Activated naive CD4-positive, alpha-beta T cell treated with anti-CD3 and anti-CD28 coated beads for 36 hours (primary cell): ENCODE data around the gene CPA2. TPM values are rescaled to one million over a fixed set of nuclear protein-coding genes. Genes with fewer than 3 reads are reported as not detected.
"Not testable (repeated sequence)": the region's sequence is repeated elsewhere in the genome, so short reads cannot be mapped to it uniquely, and the experiment has no call there.

ENCODE experiments used
- CTCF ChIA-PET: fragments of 350-600 bp; sonication (Branson Sonifier 250); formaldehyde crosslinking; loops from one replicate; lab custom pipeline; 2021; ENCODE audit warnings: antibody characterized with exemption; lab: Charles Lee
- DNase-seq: peaks from one replicate; pipeline ENCODE4 v3.0.0-alpha.2; 2020
- H3K27ac Mint-ChIP-seq: one replicate; pipeline ENCODE4 v1.8.0; 2021; ENCODE audit warnings: mild to moderate bottlenecking, mixed read lengths
- H3K27me3 Mint-ChIP-seq: one replicate; pipeline ENCODE4 v1.8.0; 2021; ENCODE audit warnings: low read depth, mixed read lengths
- H3K36me3 Mint-ChIP-seq: one replicate; pipeline ENCODE4 v1.8.0; 2021; ENCODE audit warnings: low read depth, mixed read lengths
- H3K4me1 Mint-ChIP-seq: one replicate; pipeline ENCODE4 v1.8.0; 2021; ENCODE audit warnings: low read depth, mixed read lengths
- H3K4me3 Mint-ChIP-seq: one replicate; pipeline ENCODE4 v1.8.0; 2021; ENCODE audit warnings: mild to moderate bottlenecking, moderate library complexity, mixed read lengths
- H3K9me3 Mint-ChIP-seq: one replicate; pipeline ENCODE4 v1.8.0; 2021; ENCODE audit warnings: mixed read lengths
- intact Hi-C: fragments of 100-400 bp; cut with micrococcal nuclease; formaldehyde crosslinking; loops from one replicate; pipeline ENCODE4 v1.15.1; 2023
- total RNA-seq, 2 experiments: library from RNA; stranded (reverse); gene quantifications; one replicate each; pipeline ENCODE4 v1.2.3, GENCODE V29; 2021

Gene CPA2
- not detected for total RNA-seq

DNA sequence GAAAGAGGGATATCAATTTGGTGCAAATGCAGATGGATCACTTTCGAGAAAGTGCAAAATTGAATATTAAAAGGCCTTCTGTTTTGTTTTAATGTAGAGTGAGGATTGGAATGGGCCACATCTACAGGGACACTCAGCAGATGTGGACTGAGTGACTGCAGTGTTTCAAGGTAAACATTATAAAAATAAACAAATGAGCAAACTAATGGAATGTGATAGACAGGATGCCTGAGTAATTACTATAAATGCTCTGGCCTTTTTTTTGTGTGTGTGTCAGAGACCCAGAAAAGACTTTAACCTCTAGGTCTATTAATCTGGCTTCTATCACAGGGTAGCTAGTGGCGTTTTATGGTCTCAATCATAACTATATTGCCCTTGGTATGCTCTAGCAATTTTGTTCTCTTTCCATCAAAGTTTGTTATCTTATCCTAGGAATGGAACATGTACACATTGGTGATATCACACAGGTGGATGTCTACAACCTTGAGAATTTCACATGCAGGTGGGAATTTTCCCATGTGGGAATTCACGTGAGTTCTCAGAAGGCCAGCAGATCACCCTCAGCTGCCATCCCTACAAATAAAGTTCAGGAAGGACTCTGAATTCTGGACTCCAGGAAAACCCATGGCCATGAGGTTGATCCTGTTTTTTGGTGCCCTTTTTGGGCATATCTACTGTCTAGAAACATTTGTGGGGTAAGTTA is at the start of gene CPA2:
Gene CPA2, plus strand, starts transcription at position 606 of the 703 bp plus-strand sequence. Its CDS starts 19 bp downstream, at position 625.
- H3K4me3 Mint-ChIP-seq = no peak within 1 kb of the TSS
- H3K36me3 Mint-ChIP-seq = no peaks in the 10 kb centered on the region
- CTCF ChIA-PET = no interaction called here
- intact Hi-C loops = no loop called here
- H3K27ac Mint-ChIP-seq = no peak within 1 kb of the TSS
- no peaks in the 10 kb centered on the region for H3K4me1 Mint-ChIP-seq
- H3K27me3 Mint-ChIP-seq = no peaks in the 10 kb centered on the region
- DNase-seq = no peak
- H3K9me3 Mint-ChIP-seq = peaks cover 3% of the 10 kb centered on the region

DNA sequence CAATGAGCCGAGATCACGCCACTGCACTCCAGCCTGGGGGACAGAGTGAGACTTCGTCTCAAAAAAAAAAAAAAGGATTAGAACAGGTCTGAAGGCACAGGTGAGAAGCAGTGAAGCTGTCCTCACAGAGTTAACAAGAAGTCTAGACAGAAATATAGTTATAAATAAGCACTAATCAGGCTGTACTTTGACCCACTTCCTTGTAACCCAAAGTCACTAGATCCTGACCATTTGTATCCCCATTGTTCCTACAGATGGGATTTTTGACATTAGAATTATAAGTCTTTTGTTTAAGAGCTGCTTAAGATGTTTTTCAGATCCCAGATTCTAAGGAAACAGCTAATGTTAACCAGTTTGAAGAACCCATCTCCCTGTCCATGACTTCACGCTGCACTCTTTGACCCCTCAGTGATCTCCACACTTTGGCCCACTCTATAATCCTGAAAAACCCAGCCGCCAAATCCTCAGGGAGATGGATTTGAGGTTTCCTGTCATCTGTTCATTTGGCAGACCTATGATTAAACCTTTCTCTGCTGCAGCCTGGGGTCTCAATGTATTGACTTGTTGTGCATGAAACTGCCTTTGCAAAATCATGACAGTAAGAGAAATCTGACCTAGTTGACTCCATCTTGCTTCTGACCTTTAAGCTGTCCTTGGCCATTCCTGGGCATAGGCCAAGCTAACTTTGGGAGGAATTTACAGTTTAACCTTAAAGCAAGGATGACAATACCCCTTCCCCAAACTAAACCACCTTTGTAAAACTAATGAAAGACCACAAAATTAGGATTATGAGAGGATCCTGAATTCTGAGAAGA is 47.6 kb upstream of the CPA2 start:
- H3K4me1 Mint-ChIP-seq = no peaks in the 10 kb centered on the region
- intact Hi-C loops = no loop called here
- CTCF ChIA-PET = no interaction called here

DNA sequence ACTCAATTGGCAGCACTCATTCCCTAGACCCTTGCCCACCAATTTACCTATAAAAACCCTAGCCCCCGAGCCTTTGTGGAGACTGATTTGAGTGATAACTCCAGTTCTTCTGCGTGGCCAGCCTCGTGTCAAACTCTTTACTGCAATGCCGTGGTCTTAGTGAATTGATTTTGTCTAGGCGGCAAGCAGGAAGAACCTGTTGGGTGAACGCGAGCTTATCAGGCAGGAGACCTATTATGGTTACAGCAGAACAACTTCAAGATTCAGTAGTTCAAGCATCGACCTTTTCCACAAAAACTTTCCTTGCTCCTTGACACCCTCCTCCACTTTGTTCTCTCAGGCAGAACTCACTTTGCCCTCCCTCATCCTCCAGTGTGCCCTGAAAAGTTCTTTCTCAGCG is 46.8 kb upstream of the CPA2 start:
- H3K4me3 Mint-ChIP-seq = no peak overlapping the region
- H3K27ac Mint-ChIP-seq = no peak overlapping the region
- no peaks in the 10 kb centered on the region for H3K27me3 Mint-ChIP-seq
- CTCF ChIA-PET = no interaction called here
- no peaks in the 10 kb centered on the region for H3K9me3 Mint-ChIP-seq
- no peak for DNase-seq
- no peaks in the 10 kb centered on the region for H3K36me3 Mint-ChIP-seq
- no peaks in the 10 kb centered on the region for H3K4me1 Mint-ChIP-seq
- intact Hi-C loops = no loop called here

More for the DNA sequence above, 47.6 kb upstream of the CPA2 start:
- Mint-ChIP-seq H3K27ac (no peak overlapping the region), H3K36me3 (no peaks in the 10 kb centered on the region), H3K4me3 (no peak overlapping the region), H3K27me3 (no peaks in the 10 kb centered on the region), H3K9me3 (no peaks in the 10 kb centered on the region)
- no peak for DNase-seq

DNA sequence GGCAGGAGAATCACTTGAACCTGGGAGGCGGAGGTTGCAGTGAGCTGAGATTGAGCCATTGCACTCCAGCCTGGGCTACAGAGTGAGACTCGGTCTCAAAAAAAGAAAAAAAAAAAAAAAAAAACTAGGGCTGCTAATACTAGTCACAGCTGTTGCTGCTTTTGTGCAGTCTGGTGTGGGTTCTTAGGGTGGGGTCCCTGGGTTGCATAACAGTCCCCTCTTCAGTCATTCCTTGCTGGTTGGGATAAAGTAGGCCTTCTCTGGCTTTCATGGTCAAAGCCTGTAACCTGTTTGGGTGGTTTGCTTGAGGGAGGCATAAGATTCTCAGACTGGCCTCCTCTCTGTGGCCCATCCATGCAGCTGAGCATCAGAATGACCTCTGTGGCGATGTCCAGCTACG is 44.9 kb upstream of the CPA2 start:
- intact Hi-C loops = no loop called here
- Mint-ChIP-seq H3K27ac (no peak overlapping the region), H3K27me3 (no peaks in the 10 kb centered on the region), H3K9me3 (no peaks in the 10 kb centered on the region), H3K36me3 (no peaks in the 10 kb centered on the region), H3K4me1 (no peaks in the 10 kb centered on the region), H3K4me3 (no peak overlapping the region)
- no peak for DNase-seq
- CTCF ChIA-PET = no interaction called here

DNA sequence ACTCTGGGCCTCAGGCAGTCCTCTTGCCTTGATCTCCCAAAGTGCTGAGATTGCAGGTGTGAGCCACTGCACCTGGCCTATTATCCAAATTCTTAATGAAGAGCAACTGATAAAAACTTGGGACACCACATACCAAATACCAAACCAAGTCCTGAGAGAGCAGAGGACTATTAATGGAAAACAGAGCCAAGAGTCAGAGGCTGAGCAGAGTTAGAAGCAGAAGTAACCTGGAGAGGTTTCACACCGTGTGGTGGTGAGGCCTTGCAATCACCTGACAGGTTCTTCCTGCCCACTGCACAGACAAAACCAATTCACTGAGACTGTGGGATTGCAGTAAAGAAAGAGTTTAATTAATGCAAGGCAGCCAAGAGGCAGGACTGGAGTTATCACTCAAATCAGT is 43.0 kb upstream of the CPA2 start:
- Mint-ChIP-seq H3K9me3 (no peaks in the 10 kb centered on the region), H3K27me3 (no peaks in the 10 kb centered on the region), H3K27ac (no peak overlapping the region), H3K4me3 (no peak overlapping the region), H3K4me1 (no peaks in the 10 kb centered on the region), H3K36me3 (no peaks in the 10 kb centered on the region)
- CTCF ChIA-PET = no interaction called here
- DNase-seq = no peak
- intact Hi-C loops = no loop called here

DNA sequence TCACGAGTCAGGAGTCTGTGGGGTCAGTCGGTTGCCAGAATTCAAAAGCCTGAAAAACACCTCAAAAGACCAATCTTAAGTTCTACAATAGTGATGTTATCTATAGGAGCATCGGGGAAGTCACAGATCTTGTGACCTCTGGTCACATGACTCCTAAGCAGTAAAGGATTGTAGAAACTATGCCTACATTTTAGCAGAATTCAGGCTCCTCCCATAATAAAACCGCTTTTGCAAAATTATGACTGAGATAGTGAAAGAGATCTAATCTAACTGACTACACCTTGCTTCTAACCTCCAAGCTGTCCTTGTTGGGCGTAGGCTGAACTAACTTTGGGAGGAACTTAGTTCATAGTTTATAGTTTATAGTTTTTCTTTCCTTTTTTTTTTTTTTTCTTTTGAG is 42.5 kb upstream of the CPA2 start:
- DNase-seq = no peak
- CTCF ChIA-PET = no interaction called here
- no peaks in the 10 kb centered on the region for H3K36me3 Mint-ChIP-seq
- no peaks in the 10 kb centered on the region for H3K9me3 Mint-ChIP-seq
- intact Hi-C loops = no loop called here
- H3K27me3 Mint-ChIP-seq = no peaks in the 10 kb centered on the region
- H3K4me1 Mint-ChIP-seq = no peaks in the 10 kb centered on the region
- no peak overlapping the region for H3K4me3 Mint-ChIP-seq
- H3K27ac Mint-ChIP-seq = no peak overlapping the region

DNA sequence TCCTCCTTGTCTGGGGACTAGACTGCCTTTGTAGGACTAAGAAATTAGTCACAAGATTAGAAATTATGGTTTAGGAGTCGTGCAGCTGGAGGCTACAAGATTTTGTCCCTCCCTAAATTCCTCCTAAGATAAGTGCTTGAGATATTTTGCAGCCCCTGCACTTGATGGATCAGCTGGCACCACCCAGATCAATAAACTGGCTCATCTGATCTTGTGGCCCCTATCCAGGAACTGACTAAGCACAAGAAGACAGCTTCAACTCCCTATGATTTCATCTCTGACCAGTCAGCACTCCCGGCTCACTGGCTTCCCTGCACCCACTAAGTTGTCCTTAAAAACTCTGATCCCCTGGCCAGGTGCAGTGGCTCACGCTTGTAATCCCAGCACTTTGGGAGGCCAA is 41.7 kb upstream of the CPA2 start:
- CTCF ChIA-PET, H3K36me3 Mint-ChIP-seq: not testable (repeated sequence)

DNA sequence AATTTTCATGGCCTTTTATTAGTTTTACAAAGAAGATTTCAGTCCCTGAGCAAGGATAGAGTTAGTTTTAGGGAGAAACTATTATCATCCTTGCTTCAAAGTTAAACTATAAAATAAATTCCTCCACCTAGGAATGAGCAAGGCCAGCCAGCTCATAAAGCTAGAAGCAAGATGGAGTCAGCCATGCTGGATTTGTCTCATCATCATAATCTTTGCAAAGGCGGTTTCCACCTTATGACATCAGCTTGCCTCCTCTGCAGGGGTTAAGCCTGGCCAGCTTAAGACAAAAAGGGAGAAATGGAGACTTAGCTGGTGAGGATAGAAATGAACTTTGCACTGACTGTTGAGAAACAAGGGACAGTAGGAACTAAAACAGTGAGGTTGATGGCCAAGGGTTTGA is 40.3 kb upstream of the CPA2 start:
- intact Hi-C loops = no loop called here
- no peaks in the 10 kb centered on the region for H3K4me1 Mint-ChIP-seq
- CTCF ChIA-PET = interaction anchor here (0.5 to 0.7 kb wide), 3 partner anchors 9 to 813 kb away, joined by 3 to 6 read pairs (median 4); no protein-coding TSS in a partner anchor

More for the DNA sequence above, 41.7 kb upstream of the CPA2 start:
- H3K4me1 Mint-ChIP-seq, intact Hi-C loops, H3K4me3 Mint-ChIP-seq, H3K27me3 Mint-ChIP-seq, H3K27ac Mint-ChIP-seq, H3K9me3 Mint-ChIP-seq, DNase-seq: not testable (repeated sequence)

DNA sequence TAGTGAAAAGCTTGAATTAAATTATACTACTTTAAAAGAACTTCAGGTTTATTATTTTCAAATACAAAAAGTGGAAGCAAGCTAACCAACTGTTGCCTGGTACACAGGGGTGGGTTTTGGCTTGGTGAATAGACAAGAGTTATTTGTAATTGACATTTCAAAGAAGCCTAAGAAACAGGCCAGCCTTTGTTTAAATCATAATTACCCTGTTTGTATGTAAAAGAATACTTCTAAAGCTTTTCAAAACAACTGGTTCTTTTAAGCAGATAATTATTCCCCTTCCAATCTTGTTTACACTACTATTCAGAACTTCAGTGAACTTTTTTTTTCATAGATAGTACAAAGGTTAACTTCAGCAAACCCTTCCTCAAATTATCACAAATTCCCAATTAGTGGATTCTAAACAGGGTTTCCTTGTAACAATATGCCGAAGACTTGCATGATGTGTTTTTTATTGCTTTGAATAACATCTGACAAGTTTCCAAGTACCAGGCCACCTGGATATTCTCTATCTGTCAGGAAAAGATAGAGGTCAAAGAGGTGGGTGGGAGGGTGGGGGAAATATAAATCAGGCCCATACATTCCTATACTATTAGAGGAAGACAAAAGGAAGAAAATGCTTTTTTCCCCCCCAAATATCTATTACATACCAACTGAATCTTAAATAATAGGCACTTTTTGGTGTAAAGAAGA is 38.6 kb upstream of the CPA2 start:
- DNase-seq = no peak
- Mint-ChIP-seq H3K36me3 (no peaks in the 10 kb centered on the region), H3K27ac (no peak overlapping the region), H3K9me3 (no peaks in the 10 kb centered on the region), H3K4me3 (no peak overlapping the region), H3K4me1 (no peaks in the 10 kb centered on the region), H3K27me3 (no peaks in the 10 kb centered on the region)
- CTCF ChIA-PET = interaction anchor here (1.1 kb wide), 1 partner anchor 15 kb away, joined by 3 read pairs; no protein-coding TSS in a partner anchor
- intact Hi-C loops = no loop called here

More for the DNA sequence above, 40.3 kb upstream of the CPA2 start:
- Mint-ChIP-seq H3K27me3 (no peaks in the 10 kb centered on the region), H3K9me3 (no peaks in the 10 kb centered on the region), H3K4me3 (no peak overlapping the region), H3K36me3 (no peaks in the 10 kb centered on the region), H3K27ac (no peak overlapping the region)
- no peak for DNase-seq

DNA sequence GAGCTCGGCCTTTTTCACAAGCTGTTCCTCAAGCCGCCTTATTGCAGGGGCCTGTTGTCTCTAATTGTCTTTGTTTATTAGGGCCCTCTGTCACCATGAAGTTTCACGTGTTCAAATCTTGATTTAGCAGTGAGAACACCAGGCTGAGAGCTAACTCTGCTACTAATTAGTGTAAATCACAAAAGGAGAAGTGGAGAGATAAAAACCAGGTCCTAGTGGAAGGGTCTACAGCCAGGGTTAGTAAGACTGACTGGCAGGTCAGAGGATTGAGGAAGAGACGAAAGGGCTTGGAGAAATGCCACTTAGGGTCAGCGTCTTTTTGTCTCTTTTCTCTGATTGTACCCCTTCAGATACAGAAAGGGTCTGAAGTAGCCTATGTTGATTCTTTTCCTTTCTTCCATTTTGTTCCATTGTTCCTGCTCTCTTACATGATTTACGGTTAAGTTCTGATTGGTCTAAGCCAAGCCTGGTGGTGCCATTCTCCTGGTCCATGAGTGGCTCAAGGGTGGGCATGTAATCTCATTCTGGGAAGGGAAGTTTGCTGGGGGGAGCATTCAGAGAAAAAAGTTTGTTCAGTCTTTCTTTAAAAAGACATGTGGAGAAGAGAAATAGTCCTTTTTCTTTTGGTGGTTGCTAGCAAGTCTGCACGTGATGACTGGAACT is 37.7 kb upstream of the CPA2 start:
- Mint-ChIP-seq H3K27me3 (no peaks in the 10 kb centered on the region), H3K4me1 (no peaks in the 10 kb centered on the region), H3K9me3 (no peaks in the 10 kb centered on the region), H3K4me3 (no peak overlapping the region), H3K36me3 (no peaks in the 10 kb centered on the region), H3K27ac (no peak overlapping the region)
- CTCF ChIA-PET = interaction anchor here (1.1 kb wide), 1 partner anchor 14 kb away, joined by 3 read pairs; no protein-coding TSS in a partner anchor
- intact Hi-C loops = no loop called here
- DNase-seq = no peak

DNA sequence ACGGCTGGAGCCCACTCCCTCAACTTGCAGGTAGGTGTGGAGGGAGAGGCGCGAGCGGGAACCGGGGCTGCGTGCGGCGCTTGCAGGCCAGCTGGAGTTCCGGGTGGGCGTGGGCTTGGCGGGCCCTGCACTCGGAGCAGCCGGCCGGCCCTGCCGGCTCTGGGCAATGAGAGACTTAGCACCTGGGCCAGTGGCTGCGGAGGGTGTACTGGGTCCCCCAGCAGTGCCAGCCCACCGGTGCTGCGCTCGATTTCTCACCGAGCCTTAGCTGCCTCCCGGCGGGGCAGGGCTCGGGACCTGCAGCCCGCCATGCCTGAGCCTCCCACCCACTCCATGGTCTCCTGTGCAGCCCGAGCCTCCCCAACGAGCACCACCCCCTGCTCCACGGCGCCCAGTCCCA is 36.7 kb upstream of the CPA2 start:
- CTCF ChIA-PET, H3K4me1 Mint-ChIP-seq, H3K27ac Mint-ChIP-seq, H3K9me3 Mint-ChIP-seq, intact Hi-C loops, H3K36me3 Mint-ChIP-seq, H3K4me3 Mint-ChIP-seq, H3K27me3 Mint-ChIP-seq, DNase-seq: not testable (repeated sequence)

DNA sequence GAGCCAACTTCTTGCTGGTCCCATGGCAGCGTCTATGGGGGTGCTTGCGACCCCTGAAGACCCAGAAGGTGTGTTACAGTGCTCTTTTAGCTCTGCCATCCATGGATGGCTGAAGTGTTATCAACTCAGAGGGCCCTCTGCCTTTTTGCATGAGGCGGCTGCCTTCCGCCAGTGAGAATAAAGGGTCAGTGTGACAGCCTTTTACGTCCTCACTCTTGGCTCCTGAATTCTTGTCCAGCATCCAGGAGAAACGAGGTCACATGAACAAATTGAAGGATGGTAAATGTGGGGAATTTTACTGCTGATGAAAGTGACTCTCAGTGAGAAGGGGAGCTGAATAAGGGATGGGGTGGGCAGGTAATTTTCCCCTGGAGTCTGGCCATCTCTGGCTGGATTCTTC is 34.9 kb upstream of the CPA2 start:
- Mint-ChIP-seq H3K9me3 (no peaks in the 10 kb centered on the region), H3K27ac (no peak overlapping the region), H3K4me3 (no peak overlapping the region), H3K36me3 (no peaks in the 10 kb centered on the region), H3K27me3 (peaks cover 3% of the 10 kb centered on the region), H3K4me1 (no peaks in the 10 kb centered on the region)
- intact Hi-C loops = no loop called here
- no peak for DNase-seq
- CTCF ChIA-PET = interaction anchor here (0.9 kb wide), 1 partner anchor 526 kb away, joined by 3 read pairs; no protein-coding TSS in a partner anchor
